ENCODE results near the gene PSME1. TPM values are rescaled to one million over a fixed set of nuclear protein-coding genes. Genes with fewer than 3 reads are reported as not detected.

The PSME1 gene
- total and polyA plus RNA-seq, 3 experiments from 2014 or later = 343 to 1,041 (median 347) TPM

DNA sequence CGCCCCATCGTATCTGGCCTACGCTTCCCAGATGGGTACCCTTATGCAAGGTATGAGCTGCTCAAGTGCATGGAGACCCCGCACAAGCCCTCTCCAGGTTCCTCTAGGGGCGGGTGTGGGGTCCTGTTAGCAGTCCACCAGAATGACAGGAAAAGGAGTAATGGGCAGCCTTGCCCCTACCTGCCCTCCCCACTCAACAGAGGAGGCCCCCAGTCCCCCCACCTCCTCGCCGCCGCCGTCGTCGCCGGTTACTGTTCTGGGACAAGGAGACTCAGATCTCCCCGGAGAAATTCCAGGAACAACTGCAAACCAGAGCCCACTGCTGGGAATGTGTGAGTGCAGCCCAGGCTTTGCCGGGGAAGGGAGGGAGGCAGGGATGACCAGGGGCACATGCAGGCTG, 41.9 kb downstream of the PSME1 start:
- CTCF ChIA-PET = interaction anchor here (1.7 kb wide), 1 partner anchor 42 kb away, joined by 3 read pairs; no protein-coding TSS in a partner anchor
- Histone ChIP-seq H3K27ac (ENCODE audit: low read depth, low read length) (no peak overlapping the region), H3K4me1 (ENCODE audit: insufficient read depth, low read length) (no peaks in the 10 kb centered on the region), H3K9me3 (ENCODE audit: low read length) (no peaks in the 10 kb centered on the region), H3K4me3 (ENCODE audit: low read length) (no peak overlapping the region), H3K36me3 (ENCODE audit: insufficient read depth, low read length) (peaks cover 19% of the 10 kb centered on the region), H3K27me3 (ENCODE audit: insufficient read depth, low read length, poor library complexity, severe bottlenecking) (no peaks in the 10 kb centered on the region)
- POLR2A ChIA-PET = no interaction called here
- peak overlapping the region in 1 of 8 donors; percentile 42 for H3K27ac Mint-ChIP-seq
- H3K9me3 Mint-ChIP-seq = no peaks in the 10 kb centered on the region
- H3K4me3 Mint-ChIP-seq = no peak overlapping the region
- no peak for DNase-seq
- H3K27me3 Mint-ChIP-seq = no peaks in the 10 kb centered on the region
- peaks cover 0 to 78% (median 9%) of the 10 kb centered on the region in 3 donors for H3K36me3 Mint-ChIP-seq
- peaks cover 19 to 22% (median 19%) of the 10 kb centered on the region in 3 donors for H3K4me1 Mint-ChIP-seq

DNA sequence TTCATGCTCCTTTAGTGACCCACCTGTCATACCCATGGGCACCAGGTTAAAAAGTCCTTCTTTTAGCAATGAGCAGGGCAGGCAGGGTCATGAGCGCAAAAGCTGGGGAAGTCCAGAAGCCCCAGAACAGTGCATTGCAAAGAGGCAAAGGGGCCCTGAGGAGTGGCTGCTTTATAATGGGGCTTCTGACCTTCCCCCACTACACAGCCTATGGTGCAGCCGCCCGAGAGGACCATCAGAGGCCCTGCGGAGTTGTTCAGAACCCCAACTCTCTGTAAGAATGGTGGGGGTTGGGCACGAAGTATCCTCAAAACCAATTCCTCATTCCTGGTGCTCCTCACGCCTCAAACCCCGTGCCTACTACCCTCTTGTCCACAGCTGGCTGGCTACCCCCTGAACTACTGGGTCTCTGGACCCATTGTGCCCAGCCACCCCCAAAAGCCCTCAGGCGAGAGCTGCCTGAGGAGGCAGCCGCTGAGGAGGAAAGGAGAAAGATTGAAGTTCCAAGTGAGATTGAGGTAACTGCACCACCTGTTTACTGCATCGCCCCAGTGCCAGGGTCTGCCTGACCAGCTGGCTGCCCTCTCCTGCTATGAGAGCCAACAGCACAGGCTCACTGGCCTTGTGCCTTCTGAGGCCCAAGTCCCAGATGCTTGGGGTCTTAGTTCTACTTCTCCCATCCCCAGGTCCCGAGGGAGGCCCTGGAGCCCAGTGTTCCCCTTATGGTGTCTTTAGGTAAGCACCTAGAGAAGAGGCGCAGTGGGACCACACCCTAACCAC, 42.6 kb downstream of the PSME1 start:
- Histone ChIP-seq H3K27ac (ENCODE audit: low read depth, low read length) (no peak overlapping the region), H3K9me3 (ENCODE audit: low read length) (no peaks in the 10 kb centered on the region), H3K4me1 (ENCODE audit: insufficient read depth, low read length) (no peaks in the 10 kb centered on the region), H3K4me3 (ENCODE audit: low read length) (no peak overlapping the region), H3K27me3 (ENCODE audit: insufficient read depth, low read length, poor library complexity, severe bottlenecking) (no peaks in the 10 kb centered on the region), H3K36me3 (ENCODE audit: insufficient read depth, low read length) (peaks cover 23% of the 10 kb centered on the region)
- H3K36me3 Mint-ChIP-seq = peaks cover 0 to 85% (median 9%) of the 10 kb centered on the region in 3 donors
- CTCF ChIA-PET = interaction anchor here (0.9 to 1.7 kb wide), 2 partner anchors 41 to 69 kb away, joined by 3 read pairs; no protein-coding TSS in a partner anchor
- DNase-seq = no peak
- H3K4me1 Mint-ChIP-seq = peaks cover 13 to 15% (median 15%) of the 10 kb centered on the region in 3 donors
- H3K27me3 Mint-ChIP-seq = no peaks in the 10 kb centered on the region
- H3K4me3 Mint-ChIP-seq = no peak overlapping the region
- H3K27ac Mint-ChIP-seq = peak overlapping the region in 2 of 8 donors; percentile 22 to 23
- no peaks in the 10 kb centered on the region for H3K9me3 Mint-ChIP-seq
- POLR2A ChIA-PET = no interaction called here

DNA sequence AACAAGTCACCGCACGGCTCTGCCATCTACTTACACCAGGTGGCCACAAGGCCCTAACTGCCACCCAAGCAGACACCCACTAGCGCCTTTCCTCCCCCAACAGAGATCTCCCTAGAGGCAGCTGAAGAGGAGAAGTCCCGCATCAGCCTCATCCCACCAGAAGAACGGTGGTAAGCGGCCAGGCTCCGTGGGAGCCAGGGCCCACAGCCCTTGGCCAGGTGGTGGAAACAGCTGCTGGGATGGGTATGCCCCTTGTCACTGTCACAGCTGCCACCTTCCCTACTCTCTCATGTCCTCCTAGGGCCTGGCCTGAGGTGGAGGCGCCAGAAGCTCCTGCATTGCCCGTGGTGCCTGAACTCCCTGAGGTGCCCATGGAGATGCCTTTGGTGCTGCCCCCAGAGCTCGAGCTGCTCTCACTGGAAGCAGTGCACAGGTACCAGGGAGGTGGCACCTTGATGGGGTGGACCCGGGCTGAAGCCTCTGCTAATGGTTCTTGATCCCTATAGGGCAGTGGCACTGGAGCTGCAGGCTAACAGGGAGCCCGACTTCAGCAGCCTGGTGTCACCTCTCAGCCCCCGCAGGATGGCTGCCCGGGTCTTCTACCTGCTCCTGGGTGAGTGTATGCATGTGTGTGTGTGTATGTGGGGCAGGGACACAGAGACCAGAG, 43.4 kb downstream of the PSME1 start:
- Histone ChIP-seq H3K4me3 (ENCODE audit: low read length) (no peak overlapping the region), H3K27me3 (ENCODE audit: insufficient read depth, low read length, poor library complexity, severe bottlenecking) (no peaks in the 10 kb centered on the region), H3K9me3 (ENCODE audit: low read length) (no peaks in the 10 kb centered on the region), H3K36me3 (ENCODE audit: insufficient read depth, low read length) (peaks cover 24% of the 10 kb centered on the region), H3K27ac (ENCODE audit: low read depth, low read length) (no peak overlapping the region), H3K4me1 (ENCODE audit: insufficient read depth, low read length) (no peaks in the 10 kb centered on the region)
- H3K36me3 Mint-ChIP-seq = peaks cover 0 to 91% (median 8%) of the 10 kb centered on the region in 3 donors
- CTCF ChIA-PET = interaction anchor here (0.9 to 2.7 kb wide), 3 partner anchors 9 to 70 kb away, joined by 3 to 16 read pairs (median 4); partner anchors contain the start of gene IRF9
- no peaks in the 10 kb centered on the region for H3K27me3 Mint-ChIP-seq
- peak overlapping the region in 3 of 8 donors; percentile 22 to 90 (median 23) for H3K27ac Mint-ChIP-seq
- no peak for DNase-seq
- POLR2A ChIA-PET = no interaction called here
- peaks cover 10 to 14% (median 14%) of the 10 kb centered on the region in 3 donors for H3K4me1 Mint-ChIP-seq
- no peaks in the 10 kb centered on the region for H3K9me3 Mint-ChIP-seq
- no peak overlapping the region for H3K4me3 Mint-ChIP-seq

DNA sequence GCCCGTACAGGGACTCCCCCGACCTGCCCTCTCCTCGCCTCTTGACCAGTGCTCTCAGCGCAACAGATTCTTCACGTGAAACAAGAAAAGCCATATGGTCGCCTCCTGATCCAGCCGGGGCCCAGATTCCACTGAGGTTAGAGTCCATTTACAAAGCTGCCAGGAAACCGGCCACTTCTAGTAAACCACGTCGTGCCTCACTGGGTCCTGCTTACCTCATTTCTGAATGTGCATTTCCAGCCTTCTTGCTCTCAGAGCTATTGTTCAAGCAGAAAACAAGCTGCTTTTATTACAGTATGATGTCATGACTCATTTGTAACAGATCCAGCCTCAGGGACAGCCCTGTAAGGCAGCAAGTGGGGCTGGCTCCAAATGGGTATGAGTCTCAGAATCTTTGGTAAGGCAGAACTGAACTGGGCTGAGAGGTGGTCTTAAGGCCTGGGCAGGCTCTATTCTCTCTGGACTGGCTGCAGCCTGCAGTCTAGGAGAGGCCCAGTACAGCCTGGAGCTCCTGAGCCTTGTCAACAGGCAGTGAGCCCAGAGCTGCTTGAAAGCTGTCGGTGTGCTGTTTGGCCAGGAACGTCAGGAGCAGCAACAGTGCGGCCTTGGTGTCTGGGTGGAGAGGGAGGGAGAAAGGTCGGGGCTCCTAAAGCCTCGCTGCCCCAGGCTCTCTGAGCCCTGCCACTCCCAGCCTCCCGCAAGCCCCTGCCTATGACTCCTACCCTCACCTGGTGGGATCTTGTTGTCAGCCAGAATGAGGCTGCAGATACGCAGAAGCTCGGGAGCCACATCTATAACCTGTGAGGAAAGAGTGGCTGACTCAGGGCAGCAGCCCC, 44.2 kb downstream of the PSME1 start:
- H3K27ac Mint-ChIP-seq = peak overlapping the region in 5 of 8 donors; percentile 23 to 86 (median 38)
- CTCF ChIA-PET = interaction anchor here (0.9 to 2.7 kb wide), 5 partner anchors 10 to 251 kb away, joined by 3 to 16 read pairs (median 4); partner anchors contain the start of gene IRF9

DNA sequence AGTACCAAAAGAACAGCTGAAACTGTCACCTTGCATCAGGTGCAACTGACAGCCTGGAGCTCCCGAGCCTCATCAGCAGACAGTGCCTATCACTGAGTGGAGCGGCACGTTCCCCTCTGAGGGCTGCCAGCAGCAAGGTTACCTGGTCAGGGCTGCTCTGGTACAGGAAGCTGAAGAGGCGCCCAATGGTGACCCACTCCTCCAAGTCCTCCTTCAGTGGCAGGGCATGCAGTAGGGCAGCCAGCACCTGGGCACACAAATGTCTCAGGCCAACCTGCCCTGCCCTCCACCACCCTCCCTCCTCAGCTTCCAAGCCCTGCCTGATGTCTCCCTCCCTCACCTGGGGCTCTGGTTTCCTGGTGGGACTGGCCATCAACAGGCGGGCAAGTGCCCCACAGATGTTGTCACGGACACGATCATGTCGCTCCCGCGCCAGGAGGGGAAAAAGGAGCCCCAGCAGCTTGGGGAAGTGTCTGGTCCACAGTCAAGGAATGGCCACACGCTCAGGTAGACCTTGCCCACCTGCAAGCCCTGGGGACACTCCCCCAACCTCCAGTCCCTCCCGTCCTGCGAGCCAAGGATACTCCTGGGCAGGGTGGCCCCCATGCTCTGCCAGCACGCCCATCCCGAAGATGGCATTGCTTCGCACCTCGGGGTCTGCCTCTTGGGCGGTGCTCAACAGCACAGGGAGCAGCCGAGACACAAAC, 45.5 kb downstream of the PSME1 start:
- Histone ChIP-seq H3K4me3 (ENCODE audit: low read length) (no peak overlapping the region), H3K4me1 (ENCODE audit: insufficient read depth, low read length) (no peaks in the 10 kb centered on the region), H3K27ac (ENCODE audit: low read depth, low read length) (no peak overlapping the region), H3K27me3 (ENCODE audit: insufficient read depth, low read length, poor library complexity, severe bottlenecking) (no peaks in the 10 kb centered on the region), H3K36me3 (ENCODE audit: insufficient read depth, low read length) (peaks cover 44% of the 10 kb centered on the region), H3K9me3 (ENCODE audit: low read length) (no peaks in the 10 kb centered on the region)
- Mint-ChIP-seq H3K36me3 (peaks cover 0 to 96% (median 4%) of the 10 kb centered on the region in 3 donors), H3K4me3 (peak overlapping the region in 1 of 7 donors; percentile 84), H3K9me3 (no peaks in the 10 kb centered on the region), H3K4me1 (peaks cover 3 to 4% (median 3%) of the 10 kb centered on the region in 3 donors), H3K27ac (peak overlapping the region in 3 of 8 donors; percentile 17 to 86 (median 19)), H3K27me3 (no peaks in the 10 kb centered on the region)
- no peak for DNase-seq
- CTCF ChIA-PET = interaction anchor here (1.0 to 2.7 kb wide), 4 partner anchors 18 to 250 kb away, joined by 3 to 16 read pairs (median 4); partner anchors contain the start of genes IRF9 and PSME2
- POLR2A ChIA-PET = no interaction called here

More for the DNA sequence above, 44.2 kb downstream of the PSME1 start:
- Histone ChIP-seq H3K36me3 (ENCODE audit: insufficient read depth, low read length) (peaks cover 32% of the 10 kb centered on the region), H3K4me1 (ENCODE audit: insufficient read depth, low read length) (no peaks in the 10 kb centered on the region), H3K9me3 (ENCODE audit: low read length) (no peaks in the 10 kb centered on the region), H3K4me3 (ENCODE audit: low read length) (no peak overlapping the region), H3K27me3 (ENCODE audit: insufficient read depth, low read length, poor library complexity, severe bottlenecking) (no peaks in the 10 kb centered on the region), H3K27ac (ENCODE audit: low read depth, low read length) (no peak overlapping the region)
- peaks cover 2 to 7% (median 6%) of the 10 kb centered on the region in 3 donors for H3K4me1 Mint-ChIP-seq
- DNase-seq = no peak
- POLR2A ChIA-PET = no interaction called here
- H3K9me3 Mint-ChIP-seq = no peaks in the 10 kb centered on the region
- peaks cover 0 to 90% (median 4%) of the 10 kb centered on the region in 3 donors for H3K36me3 Mint-ChIP-seq
- H3K4me3 Mint-ChIP-seq = no peak overlapping the region
- H3K27me3 Mint-ChIP-seq = no peaks in the 10 kb centered on the region

DNA sequence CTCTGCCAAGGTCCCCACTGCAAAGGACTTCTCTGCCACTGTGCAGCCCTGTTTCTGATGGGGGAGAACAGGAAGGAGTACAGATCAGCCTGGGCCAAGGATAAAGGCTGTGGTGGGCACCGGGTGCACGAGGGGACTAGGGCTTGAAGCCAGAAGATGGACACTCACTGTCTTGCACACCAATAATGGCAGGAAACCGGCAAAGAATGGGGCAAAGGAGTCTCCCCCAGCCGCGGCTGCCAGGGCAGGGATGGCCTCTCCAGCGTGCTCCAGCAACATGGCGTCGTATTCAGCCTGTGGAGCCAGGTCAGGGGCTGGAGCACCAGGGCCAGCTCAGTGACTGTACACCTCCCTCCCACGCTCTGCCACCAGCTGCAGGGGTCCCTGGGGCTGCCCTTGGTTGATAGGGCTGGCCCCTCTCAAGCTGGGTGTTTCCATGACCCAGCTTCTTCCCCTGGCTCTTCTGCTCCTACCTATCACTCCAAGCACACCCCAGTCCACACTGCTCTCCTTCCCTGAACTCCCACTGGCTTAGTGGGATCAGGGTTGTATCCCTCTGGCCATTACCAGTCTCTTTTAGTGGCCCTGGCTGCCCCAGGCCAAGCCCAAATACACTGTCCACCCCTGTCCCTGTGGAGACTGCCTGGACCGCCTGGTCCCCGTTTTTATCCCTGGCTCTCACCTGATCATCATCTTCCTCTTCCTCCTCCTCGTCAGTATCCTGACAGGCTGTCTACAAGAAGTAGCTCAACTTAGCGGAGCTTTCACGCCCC, 46.3 kb downstream of the PSME1 start:
- no peak overlapping the region for H3K27ac ChIP-seq (ENCODE audit: low read depth, low read length)
- peaks cover 5% of the 10 kb centered on the region for H3K4me1 ChIP-seq (ENCODE audit: insufficient read depth, low read length)
- no peaks in the 10 kb centered on the region for H3K27me3 ChIP-seq (ENCODE audit: insufficient read depth, low read length, poor library complexity, severe bottlenecking)
- H3K4me3 ChIP-seq (ENCODE audit: low read length) = no peak overlapping the region
- Mint-ChIP-seq H3K4me1 (peaks cover 8 to 9% (median 9%) of the 10 kb centered on the region in 3 donors), H3K27ac (peak overlapping the region in 4 of 8 donors; percentile 9 to 48 (median 31)), H3K4me3 (no peak overlapping the region), H3K9me3 (no peaks in the 10 kb centered on the region), H3K36me3 (peaks cover 0 to 89% (median 4%) of the 10 kb centered on the region in 3 donors), H3K27me3 (no peaks in the 10 kb centered on the region)
- H3K9me3 ChIP-seq (ENCODE audit: low read length) = no peaks in the 10 kb centered on the region
- H3K36me3 ChIP-seq (ENCODE audit: insufficient read depth, low read length) = peaks cover 47% of the 10 kb centered on the region
- POLR2A ChIA-PET = no interaction called here
- CTCF ChIA-PET = interaction anchor here (1.0 to 2.7 kb wide), 2 partner anchors 21 to 36 kb away, joined by 3 to 16 read pairs; partner anchors contain the start of genes IRF9 and PSME2
- no peak for DNase-seq
